Inferior parietal cortex (tissue), 1 donor: ENCODE measurements around the gene RGS7.

ENCODE experiments used
- DNase-seq: peaks from one replicate; pipeline ENCODE4 v3.0.0-alpha.2; 2016; ENCODE audit errors: extremely low spot score

RGS7 gene

DNA sequence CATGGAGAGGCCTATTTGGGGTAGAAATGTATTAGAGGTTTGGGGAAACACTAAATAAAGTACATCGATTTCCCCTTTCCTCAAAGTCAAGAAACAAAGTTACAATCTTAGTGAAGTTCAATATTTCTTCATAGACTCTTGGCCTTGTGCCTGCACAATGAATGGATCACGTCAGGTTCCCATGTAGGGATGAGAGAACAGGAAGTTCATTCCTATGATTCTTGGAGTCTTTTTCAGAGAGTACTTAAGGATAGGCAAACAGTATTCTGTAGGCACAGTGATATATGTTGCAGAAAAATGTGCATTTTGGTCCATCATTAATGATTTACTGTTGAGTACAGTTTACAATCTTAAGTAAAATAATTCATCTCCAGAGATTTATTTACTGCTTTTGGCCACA is 275.5 kb downstream of the RGS7 start:
- DNase-seq, result no peak

DNA sequence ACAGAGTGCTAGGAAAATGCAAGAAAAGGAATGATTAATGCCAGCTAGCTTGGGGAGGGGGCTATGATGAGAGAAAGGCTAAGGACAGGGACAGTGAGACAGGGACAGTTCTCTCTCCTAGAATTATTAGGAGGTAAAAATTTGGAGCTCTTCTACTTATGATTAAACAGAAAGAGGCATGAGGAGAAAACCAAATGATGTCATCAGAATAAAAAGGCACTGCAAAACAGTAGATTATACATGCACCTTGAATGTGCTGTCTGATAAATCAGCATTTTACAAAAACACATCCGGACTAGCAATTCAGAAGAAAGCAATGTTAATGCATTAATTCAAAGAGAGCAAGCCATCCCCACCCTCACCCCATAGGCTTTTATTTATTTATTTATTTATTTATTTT is 277.5 kb downstream of the RGS7 start:
- DNase-seq, result no peak

DNA sequence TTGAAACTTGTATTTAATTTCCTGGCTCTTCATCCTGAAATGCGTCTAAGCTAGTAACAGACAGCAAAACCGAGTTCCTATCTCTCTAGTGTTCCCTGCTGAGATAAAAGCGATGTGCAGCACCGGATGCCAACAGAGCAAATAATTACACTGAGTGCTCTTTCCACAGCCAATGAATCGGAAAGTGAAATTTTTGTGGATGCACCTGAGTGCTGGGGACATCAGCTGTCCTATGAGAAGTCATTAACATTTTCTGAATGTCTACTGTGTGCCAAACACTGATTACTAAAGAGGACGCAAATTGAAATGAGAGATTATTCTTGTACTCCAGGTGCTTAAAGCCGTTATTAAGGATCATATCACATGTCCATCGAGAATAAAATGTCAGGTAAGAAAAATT is 278.0 kb downstream of the RGS7 start:
- DNase-seq, result no peak

GRCh38 chr1:241077386-241078147 is 279.4 kb downstream of the RGS7 start:
- DNase-seq, result no peak

DNA sequence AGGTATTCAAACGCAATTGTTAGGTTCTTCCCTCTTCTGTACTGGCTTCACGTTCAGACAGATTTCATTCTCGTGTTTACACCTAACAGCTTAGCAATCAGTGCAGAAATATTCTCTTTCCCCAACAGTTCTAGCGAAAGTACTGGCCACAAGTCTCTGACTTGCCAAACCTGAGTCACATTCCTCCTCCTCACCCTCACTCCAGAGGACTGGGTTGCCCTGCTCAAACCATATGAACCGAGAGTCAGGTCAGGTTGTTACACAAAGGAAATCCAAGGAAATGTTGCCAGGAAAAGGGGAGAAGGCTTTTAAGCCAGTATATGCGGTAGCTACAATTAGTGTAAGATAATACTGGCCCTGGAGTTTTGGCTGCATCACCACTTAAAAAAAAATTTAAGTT is 282.5 kb downstream of the RGS7 start:
- DNase-seq, result no peak

- no peak for DNase-seq
Observed at GRCh38 chr1:241068359-241068758, 288.6 kb downstream of the RGS7 start.

GRCh38 chr1:241063276-241063675 is 293.7 kb downstream of the RGS7 start:
- no peak for DNase-seq

GRCh38 chr1:241061062-241061461 is 295.9 kb downstream of the RGS7 start:
- DNase-seq, result no peak

DNA sequence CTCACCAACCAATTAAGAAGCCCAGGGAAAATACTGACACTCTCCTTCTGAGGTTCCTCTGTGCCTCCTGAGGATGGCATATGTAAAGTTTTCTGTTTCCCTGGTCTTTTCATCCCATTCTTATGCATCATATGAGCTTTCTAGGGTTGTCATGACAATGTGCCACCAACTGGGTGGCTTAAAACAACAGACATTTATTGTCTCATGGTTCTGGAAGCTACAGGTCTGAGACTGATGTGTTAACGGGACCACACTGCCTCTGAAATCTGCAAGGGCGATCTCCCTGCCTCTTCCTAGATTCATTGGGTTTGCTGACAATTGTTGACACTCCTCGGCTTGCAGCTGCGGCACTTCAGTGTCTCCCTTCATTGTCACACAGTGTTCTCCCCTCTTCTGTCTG is 308.4 kb downstream of the RGS7 start:
- no peak for DNase-seq

- no peak for DNase-seq
Observed at GRCh38 chr1:241045659-241046058, 311.3 kb downstream of the RGS7 start.

- no peak for DNase-seq
Observed at GRCh38 chr1:241034203-241034936, 322.6 kb downstream of the RGS7 start.

DNA sequence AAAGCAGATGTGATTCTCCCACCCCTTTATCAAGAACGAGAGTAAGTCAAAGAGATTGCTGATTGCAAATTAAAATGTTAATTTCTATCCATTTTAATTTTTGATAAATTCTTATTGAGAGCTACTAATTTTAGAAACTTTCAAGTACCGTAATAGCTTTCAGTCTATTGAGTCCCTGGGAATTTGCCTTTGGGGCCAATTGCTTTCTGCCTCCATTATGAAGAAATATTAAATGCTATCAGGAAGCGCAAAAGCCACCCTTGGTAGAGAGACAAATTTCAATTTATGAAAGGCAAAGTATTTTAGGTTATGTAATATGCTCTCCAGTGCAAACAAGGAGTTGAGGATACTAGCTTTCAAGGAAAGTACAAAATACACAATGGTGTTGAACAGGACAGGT is 332.2 kb downstream of the RGS7 start:
- DNase-seq, result no peak

- no peak for DNase-seq
Observed at GRCh38 chr1:241022366-241022765, 334.6 kb downstream of the RGS7 start.

DNA sequence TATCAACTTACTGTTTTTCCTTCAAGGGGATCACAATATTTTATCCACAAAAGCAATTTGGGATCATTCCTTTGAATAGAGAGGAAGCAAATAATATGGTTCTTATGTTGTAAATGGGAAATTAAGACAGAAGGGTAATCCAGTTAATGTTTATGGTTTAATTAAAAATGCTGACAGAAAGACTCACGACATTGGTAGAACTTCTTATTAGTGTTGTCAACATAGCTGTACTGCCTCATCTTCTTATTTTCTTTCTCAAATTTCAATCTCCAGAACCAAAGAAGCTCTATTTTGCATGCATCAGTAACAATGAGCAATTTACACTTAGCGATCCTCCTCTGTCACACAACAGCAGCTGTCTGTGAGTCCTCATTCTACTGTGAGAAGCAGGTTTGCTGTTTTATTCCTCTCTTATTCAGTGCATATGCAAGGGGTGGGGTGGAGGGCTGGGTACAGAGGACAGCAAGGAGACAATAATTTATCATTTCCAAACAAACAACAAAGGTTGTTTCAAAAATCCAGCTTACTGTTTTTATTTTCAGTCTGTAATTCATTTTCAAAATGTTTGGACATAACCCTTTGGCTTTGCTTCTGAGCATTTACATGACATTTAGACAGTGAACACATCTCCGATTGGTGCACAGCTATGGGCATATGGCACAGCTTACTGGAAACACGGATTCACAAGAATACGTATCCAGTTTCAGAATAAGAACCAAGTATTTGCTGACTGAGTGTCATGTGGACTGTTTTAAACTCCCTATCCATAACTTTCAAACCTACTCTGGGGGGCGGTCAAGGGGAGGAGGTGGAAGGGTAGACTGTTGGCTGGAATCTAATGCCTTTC is 335.9 kb downstream of the RGS7 start:
- DNase-seq, result no peak

GRCh38 chr1:241012708-241013340 is 344.2 kb downstream of the RGS7 start:
- no peak for DNase-seq

DNA sequence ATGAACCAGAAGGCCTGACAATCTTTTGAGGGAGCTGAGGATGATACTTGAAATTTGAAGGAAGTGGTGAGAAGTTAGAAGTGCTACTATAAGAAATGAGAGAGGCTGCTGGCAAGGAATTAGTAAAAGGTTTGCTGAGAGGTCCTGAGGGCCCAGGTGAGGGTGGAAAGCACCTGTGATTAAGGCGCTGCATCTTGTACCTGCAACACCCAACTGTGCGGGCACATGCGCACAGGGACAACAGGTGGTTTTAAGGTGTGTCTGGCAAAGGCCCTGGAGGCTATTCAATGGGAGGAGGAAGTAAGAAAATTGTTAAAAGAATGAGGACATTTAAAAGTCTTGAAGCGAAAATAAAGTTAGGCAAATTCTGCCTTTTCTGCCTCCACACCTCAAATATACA is 349.3 kb downstream of the RGS7 start:
- DNase-seq, result no peak

DNA sequence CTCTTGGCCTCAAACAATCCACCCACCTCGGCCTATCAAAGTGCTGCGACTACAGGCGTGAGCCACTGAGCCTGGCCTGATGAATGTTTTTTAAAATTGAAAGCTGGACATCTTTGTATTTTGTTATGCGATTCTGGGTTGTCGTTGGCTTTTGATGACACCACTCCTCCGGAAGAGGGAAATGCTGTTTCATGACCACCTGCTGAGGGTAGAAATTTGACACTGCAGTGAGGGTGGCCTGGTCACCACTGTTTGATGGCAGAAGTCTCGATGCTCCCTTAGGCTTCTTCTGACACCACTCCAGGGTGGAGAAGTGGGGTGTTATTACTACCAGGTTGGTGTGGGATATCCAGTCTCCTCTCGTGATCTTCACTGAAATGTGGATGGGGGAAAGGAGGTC is 357.2 kb downstream of the RGS7 start:
- DNase-seq, result no peak

DNA sequence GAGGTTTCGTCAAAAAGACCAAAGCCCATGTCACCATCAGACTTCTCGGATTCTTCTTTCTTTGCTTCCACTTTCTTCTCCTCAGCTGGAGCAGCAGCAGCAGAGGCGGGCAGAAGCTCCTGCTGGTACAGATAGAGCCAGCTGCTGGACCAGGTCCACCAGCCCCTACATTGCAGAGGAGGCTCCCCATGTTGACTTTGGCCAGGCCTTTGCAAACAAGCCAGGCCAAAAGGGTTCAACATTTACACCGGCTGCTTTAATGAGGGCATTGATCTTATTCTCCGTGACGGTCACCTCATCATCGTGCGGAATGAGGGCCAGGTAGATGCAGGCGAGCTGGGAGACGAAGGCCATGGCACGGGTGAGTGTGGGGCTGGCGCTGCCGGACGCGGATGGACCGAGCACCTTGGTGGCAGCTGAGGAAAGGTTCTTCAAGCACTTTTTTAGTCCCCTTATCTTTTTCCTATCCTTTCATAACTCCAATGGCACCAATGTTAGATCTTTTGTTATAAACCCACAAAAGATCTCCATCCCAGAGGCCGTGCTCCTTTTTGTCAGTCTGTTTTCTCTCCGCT is 358.5 kb downstream of the RGS7 start:
- no peak for DNase-seq

DNA sequence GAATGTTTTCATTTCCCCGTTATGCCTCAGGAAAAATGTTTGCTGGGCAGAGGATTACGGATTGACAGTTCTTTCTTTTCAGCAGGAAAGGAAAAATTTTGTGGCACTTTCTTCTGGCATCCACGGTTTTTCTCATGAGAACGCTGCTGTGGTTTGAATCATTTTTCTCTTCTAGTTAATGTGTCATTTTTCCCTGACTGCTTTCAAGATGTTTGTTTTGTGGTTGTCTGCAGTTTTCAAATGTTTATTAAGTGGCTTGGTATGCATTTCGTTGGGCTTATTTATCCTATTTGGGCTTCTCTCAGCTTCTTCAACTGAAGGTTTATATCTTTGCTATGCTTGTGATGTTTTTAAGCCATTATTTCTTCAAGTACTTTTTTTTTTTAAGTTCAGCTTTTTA is 359.0 kb downstream of the RGS7 start:
- DNase-seq, result no peak

DNA sequence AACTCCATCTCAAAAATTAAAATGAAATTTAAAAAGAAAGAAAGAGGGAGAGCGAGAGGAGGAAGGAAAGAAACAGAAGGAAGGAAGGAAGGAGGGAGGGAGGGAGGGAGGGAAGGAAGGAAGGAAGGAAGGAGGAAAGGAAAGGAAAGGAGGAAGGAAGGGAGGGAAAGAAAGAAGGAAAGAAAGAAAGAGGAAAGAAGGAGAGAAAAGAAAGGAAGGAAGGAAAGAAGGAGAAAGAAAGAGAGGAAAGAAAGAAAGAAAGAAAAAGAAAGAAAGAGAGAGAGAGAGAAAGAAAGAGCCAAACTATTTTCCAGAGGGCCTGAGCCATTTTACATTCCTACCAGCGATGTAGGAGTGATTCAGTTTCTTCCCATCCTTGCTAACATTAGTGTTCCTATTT is 364.0 kb downstream of the RGS7 start:
- no peak for DNase-seq

DNA sequence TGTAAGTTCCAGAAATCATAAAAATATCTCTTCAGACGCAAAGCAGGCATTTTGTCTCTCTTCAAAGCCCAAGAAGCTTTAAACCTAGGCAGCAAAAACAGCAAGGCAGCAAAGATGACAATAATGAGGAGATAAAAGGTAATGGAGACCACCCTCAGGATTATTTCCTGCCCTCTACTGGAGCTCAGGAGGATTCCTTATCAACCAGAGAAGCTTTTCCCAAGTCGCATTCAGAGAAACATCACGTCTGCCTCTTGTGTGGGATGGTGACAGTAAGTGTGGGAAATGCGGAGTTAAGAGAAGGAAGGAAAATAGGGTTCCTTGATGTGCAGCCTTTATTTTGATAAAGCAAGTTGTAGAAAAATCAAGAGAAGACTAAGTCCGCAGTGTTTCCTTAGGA is 365.8 kb downstream of the RGS7 start:
- DNase-seq, result peak; percentile 38

- no peak for DNase-seq
Observed at GRCh38 chr1:240987928-240988327, 369.1 kb downstream of the RGS7 start.
